Endothelial cell of umbilical vein (primary cell): ENCODE measurements around the gene CCDC7.
"Not testable (repeated sequence)": the region's sequence is repeated elsewhere in the genome, so short reads cannot be mapped to it uniquely, and the experiment has no call there.

Experiments used
- EZH2 ChIP-seq: IDR thresholded peaks from 2 replicates; pipeline ENCODE4 v1.6.1; 2012; ENCODE audit warnings: borderline replicate concordance, low read depth, mild to moderate bottlenecking, moderate library complexity, low read length, inconsistent platforms; ENCODE audit not compliant: severe bottlenecking
- JUN ChIP-seq: IDR thresholded peaks from 2 replicates; pipeline ENCODE4 v1.6.1; 2011; ENCODE audit warnings: borderline replicate concordance, low read depth; ENCODE audit not compliant: insufficient read length, insufficient read depth
- MAX ChIP-seq: IDR thresholded peaks from 2 replicates; pipeline ENCODE4 v1.6.1; 2011; ENCODE audit not compliant: insufficient read depth, insufficient read length
- POLR2A ChIP-seq: IDR thresholded peaks from 2 replicates; pipeline ENCODE4 v1.6.1; 2012; ENCODE audit warnings: low read depth, mild to moderate bottlenecking, control low read depth, low read length
- POLR2AphosphoS5 ChIP-seq: IDR thresholded peaks from 2 replicates; pipeline ENCODE4 v1.6.1; 2012; ENCODE audit warnings: low read depth, mild to moderate bottlenecking, control low read depth, low read length, moderate library complexity; ENCODE audit not compliant: insufficient read depth
- TF ChIP-seq, protein P1 (sequence below), 2 donors: IDR thresholded peaks; 1 replicate in 1 of 2; 2 replicates in 1 of 2; pipeline ENCODE4 v1.5.1; 2011; ENCODE audit warnings: low read length in 2 of 2, mild to moderate bottlenecking in 2 of 2, moderate library complexity in 2 of 2, control low read depth in 1 of 2, inconsistent platforms in 1 of 2, low read depth in 1 of 2; ENCODE audit not compliant: insufficient read depth in 1 of 2; ENCODE audit errors: extremely low read depth in 1 of 2

- TF ChIP-seq POLR2AphosphoS5, POLR2A, EZH2, JUN, MAX: not testable (repeated sequence)
- TF ChIP-seq, protein P1, sequence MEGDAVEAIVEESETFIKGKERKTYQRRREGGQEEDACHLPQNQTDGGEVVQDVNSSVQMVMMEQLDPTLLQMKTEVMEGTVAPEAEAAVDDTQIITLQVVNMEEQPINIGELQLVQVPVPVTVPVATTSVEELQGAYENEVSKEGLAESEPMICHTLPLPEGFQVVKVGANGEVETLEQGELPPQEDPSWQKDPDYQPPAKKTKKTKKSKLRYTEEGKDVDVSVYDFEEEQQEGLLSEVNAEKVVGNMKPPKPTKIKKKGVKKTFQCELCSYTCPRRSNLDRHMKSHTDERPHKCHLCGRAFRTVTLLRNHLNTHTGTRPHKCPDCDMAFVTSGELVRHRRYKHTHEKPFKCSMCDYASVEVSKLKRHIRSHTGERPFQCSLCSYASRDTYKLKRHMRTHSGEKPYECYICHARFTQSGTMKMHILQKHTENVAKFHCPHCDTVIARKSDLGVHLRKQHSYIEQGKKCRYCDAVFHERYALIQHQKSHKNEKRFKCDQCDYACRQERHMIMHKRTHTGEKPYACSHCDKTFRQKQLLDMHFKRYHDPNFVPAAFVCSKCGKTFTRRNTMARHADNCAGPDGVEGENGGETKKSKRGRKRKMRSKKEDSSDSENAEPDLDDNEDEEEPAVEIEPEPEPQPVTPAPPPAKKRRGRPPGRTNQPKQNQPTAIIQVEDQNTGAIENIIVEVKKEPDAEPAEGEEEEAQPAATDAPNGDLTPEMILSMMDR (IDR thresholded peaks at IDR 0.05; ENCODE audit: extremely low read depth in 1 of 2, insufficient read depth in 1 of 2, low read depth in 1 of 2, low read length in 2 of 2) = not testable (repeated sequence)
These were observed 253.7 kb downstream of the CCDC7 start for GRCh38 chr10:32699683-32700082.
